Prostate gland (tissue), 2 donors: Measurements from ENCODE around the gene DUSP14. TPM values are rescaled to one million over a fixed set of nuclear protein-coding genes. Genes with fewer than 3 reads are reported as not detected.

ENCODE experiments used
- DNase-seq: peaks from one replicate; pipeline ENCODE4 v3.0.0-alpha.2; 2019; ENCODE audit warnings: low spot score
- H3K27ac ChIP-seq, 2 donors: fragments of 200-600 bp; sonication (generic); 2 replicates each; pipeline ENCODE4 v1.5.1; 2017 to 2019
- H3K27me3 ChIP-seq: fragments of 200-600 bp; sonication (generic); replicated peaks from 2 replicates; pipeline ENCODE4 v1.5.1; 2019; ENCODE audit not compliant: insufficient read depth
- H3K36me3 ChIP-seq, 2 donors: fragments of 200-600 bp; sonication (generic); 1 replicate in 1 of 2; 2 replicates in 1 of 2; pipeline versions ENCODE4 v1.5.1 to v1.8.1; 2017 to 2019
- H3K4me1 ChIP-seq: fragments of 200-600 bp; sonication (generic); replicated peaks from 2 replicates; pipeline ENCODE4 v1.5.1; 2019
- H3K4me3 ChIP-seq, 2 donors: fragments of 200-600 bp; sonication (generic); 2 replicates each; pipeline ENCODE4 v1.5.1; 2017 to 2019
- H3K9me3 ChIP-seq: fragments of 200-600 bp; sonication (generic); 2 replicates; pipeline ENCODE4 v1.5.1; 2017
- CTCF ChIP-seq, 4 experiments: fragments of 200-600 bp in 2 of 4; fragments of 450-650 bp in 2 of 4; sonication (generic) in 2 of 4; IDR thresholded peaks; 1 replicate in 3 of 4; 2 replicates in 1 of 4; pipeline ENCODE4 v1.5.1; 2016 to 2019; ENCODE audit warnings: antibody characterized with exemption in 4 of 4, mild to moderate bottlenecking in 2 of 4, moderate library complexity in 2 of 4
- POLR2A ChIP-seq: fragments of 450-650 bp; IDR thresholded peaks from one replicate; pipeline ENCODE4 v1.6.1; 2016; ENCODE audit warnings: antibody characterized with exemption, mild to moderate bottlenecking
- POLR2AphosphoS5 ChIP-seq: sonication (generic); formaldehyde crosslinking; IDR thresholded peaks from one replicate; pipeline ENCODE4 v1.6.1; 2017; ENCODE audit warnings: antibody characterized with exemption
- WGBS: methylation state at CpG from one replicate; pipeline ENCODE4 v1.1.5; 2018; 5-methylcytosine and 5-hydroxymethylcytosine counted together
- intact Hi-C: fragments of 100-400 bp; cut with DNase I; formaldehyde crosslinking; loops from one replicate; pipeline ENCODE4 v1.14.2; 2022
- total RNA-seq, 2 donors: library from RNA; depleted of rRNA; stranded (reverse); fragments of >200 nt; gene quantifications; one replicate each; pipeline ENCODE4 v1.1.0, GENCODE V29; 2016

Gene DUSP14
- total RNA-seq, 2 donors from 2014 or later = 28.7 to 31.0 TPM

GRCh38 chr17:37521821-37522220 is 32.1 kb downstream of the DUSP14 start:
- Histone ChIP-seq H3K4me1 (no peaks in the 10 kb centered on the region), H3K36me3 (no peaks in the 10 kb centered on the region), H3K4me3 (no peak overlapping the region), H3K9me3 (no peaks in the 10 kb centered on the region), H3K27me3 (no peaks in the 10 kb centered on the region), H3K27ac (no peak overlapping the region)
- intact Hi-C loops = no loop called here
- DNase-seq = no peak
- TF ChIP-seq POLR2A (no peak), POLR2AphosphoS5 (no peak), CTCF (IDR thresholded peaks at IDR 0.05) (no peak)
- 91% methylated on average over 5 of the region's 5 CpGs for WGBS

DNA sequence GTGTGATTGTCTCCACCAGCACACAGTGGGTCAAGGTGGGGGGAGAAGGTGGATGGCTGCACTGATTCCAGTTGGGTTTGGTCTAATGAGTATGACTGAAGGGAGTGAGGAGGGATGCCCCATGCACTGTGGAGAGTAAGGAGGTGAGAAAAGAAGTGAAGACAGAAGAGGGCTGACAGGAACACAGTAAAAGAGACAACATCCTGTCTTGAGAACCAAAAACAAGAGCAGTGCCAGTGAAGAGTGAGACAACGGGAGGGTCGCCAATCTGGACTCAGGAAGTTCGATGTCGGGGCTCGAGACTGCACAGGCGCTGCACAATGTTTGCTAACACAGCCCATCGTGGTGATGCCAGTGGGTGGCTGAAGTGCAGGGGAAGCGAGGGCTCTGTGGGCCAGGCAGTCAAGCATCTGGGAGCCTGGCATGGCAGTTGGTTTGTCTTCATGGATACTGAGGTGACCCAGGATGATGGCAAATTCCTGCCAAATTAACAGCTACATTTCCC is 34.1 kb downstream of the DUSP14 start:
- H3K27ac ChIP-seq = no peak overlapping the region
- H3K4me1 ChIP-seq = no peaks in the 10 kb centered on the region
- no peaks in the 10 kb centered on the region for H3K36me3 ChIP-seq
- no peak for DNase-seq
- intact Hi-C loops = no loop called here
- no peaks in the 10 kb centered on the region for H3K27me3 ChIP-seq
- WGBS = 81% methylated on average over 8 of the region's 8 CpGs
- TF ChIP-seq POLR2A = no peak
- no peak for TF ChIP-seq POLR2AphosphoS5
- TF ChIP-seq CTCF (IDR thresholded peaks at IDR 0.05) = no peak
- no peaks in the 10 kb centered on the region for H3K9me3 ChIP-seq
- H3K4me3 ChIP-seq = no peak overlapping the region

DNA sequence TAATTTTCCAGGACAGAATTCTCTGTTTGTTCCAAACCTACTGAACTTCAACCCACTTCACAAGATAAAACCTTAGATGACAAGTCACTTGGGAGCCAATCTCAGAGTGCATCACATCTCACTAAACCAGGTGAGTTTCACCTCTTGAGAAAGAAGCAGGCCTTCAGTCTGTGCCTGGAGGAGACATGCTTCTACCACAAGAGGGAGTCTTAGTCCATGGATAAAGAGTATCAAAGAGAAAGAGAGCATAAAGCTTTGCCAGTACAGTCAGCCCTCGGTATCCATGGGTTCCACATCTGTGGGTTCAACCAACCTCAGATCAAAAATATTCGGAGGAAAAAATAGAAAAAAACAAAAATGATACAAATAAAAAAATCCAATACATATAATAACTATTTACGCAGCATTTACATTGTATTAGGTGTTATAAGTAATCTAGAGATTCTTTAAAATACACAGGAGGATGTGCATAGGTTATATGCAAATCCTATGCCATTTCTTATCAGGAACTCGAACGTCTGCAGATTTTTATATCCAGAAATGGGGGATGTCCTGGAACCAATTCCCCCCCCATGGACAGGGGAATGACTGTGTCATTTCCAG is 37.7 kb downstream of the DUSP14 start:
- no peaks in the 10 kb centered on the region for H3K36me3 ChIP-seq
- WGBS = 52% methylated on average over 5 of the region's 5 CpGs

DNA sequence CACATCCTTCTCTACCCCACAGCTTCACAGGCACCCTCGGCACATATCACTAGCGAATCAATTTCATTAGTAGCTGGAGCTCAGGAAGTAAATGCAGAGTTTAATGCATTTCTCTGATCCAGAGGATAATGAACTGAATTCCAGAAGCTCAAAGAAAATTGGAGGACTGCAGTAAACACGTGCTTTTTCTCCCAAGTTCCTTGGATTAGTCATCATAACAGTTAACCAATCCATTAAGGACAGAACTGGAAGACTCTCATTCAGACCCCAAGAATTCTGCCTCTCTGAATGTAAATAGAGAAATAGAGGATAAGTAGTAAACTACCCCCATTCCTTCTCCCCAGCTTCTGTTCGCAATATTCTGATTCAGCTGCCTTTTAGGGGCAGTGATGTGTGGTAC is 40.7 kb downstream of the DUSP14 start:
- TF ChIP-seq CTCF (IDR thresholded peaks at IDR 0.05) = no peak
- no peak for TF ChIP-seq POLR2A
- TF ChIP-seq POLR2AphosphoS5 = no peak
- DNase-seq = no peak
- H3K9me3 ChIP-seq = no peaks in the 10 kb centered on the region
- no peaks in the 10 kb centered on the region for H3K4me1 ChIP-seq
- no peaks in the 10 kb centered on the region for H3K27me3 ChIP-seq
- no peak overlapping the region for H3K27ac ChIP-seq
- H3K4me3 ChIP-seq = no peak overlapping the region
- WGBS = 85% methylated on average over 4 of the region's 4 CpGs
- intact Hi-C loops = no loop called here
- no peaks in the 10 kb centered on the region for H3K36me3 ChIP-seq

More for the DNA sequence above, 37.7 kb downstream of the DUSP14 start:
- Histone ChIP-seq H3K9me3 (no peaks in the 10 kb centered on the region), H3K4me1 (no peaks in the 10 kb centered on the region), H3K27ac (no peak overlapping the region), H3K4me3 (no peak overlapping the region), H3K27me3 (no peaks in the 10 kb centered on the region)
- intact Hi-C loops = no loop called here
- peak; percentile 37 for DNase-seq
- TF ChIP-seq POLR2AphosphoS5 (peak; percentile 17), POLR2A (no peak), CTCF (IDR thresholded peaks at IDR 0.05) (peak in 3 of 4 experiments; percentile 55 to 73 (median 72))

DNA sequence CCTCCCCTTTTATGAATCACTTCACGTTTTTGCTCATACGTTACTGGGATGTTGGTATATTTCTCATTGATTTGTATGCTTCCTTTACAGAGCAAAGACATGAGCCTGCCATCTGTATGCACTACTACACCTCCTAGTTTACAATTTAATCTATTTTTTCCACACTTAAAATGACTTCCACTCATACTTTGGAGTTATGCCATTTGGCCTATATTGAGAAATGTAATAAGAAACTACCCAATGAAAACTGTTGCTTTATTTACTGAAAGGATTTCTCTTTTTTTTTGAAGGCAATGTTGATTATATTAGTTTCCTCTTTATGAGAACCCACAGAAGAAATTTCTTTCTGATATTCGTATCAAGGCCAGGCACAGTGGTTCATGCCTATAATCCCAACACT is 43.1 kb downstream of the DUSP14 start:
- H3K36me3 ChIP-seq = peaks cover 0 to 14% of the 10 kb centered on the region in 2 donors
- H3K4me1 ChIP-seq = no peaks in the 10 kb centered on the region
- H3K9me3 ChIP-seq = no peaks in the 10 kb centered on the region
- H3K27me3 ChIP-seq = no peaks in the 10 kb centered on the region
- TF ChIP-seq POLR2AphosphoS5 = no peak
- no peak for TF ChIP-seq POLR2A
- no peak for TF ChIP-seq CTCF (IDR thresholded peaks at IDR 0.05)
- H3K27ac ChIP-seq = no peak overlapping the region
- intact Hi-C loops = no loop called here
- no peak for DNase-seq
- H3K4me3 ChIP-seq = no peak overlapping the region
- 86% methylated on average over 3 of the region's 3 CpGs for WGBS
